HepG2 (cell line): ENCODE data around the gene MYO7A. TPM values are rescaled to one million over a fixed set of nuclear protein-coding genes. Genes with fewer than 3 reads are reported as not detected.

Source experiments
- CENPT ChIP-seq: sonication (generic); formaldehyde crosslinking; IDR thresholded peaks from 2 replicates; pipeline ENCODE4 v1.8.0; 2022; ENCODE audit warnings: low read depth, mild to moderate bottlenecking, moderate library complexity, missing genetic modification reagents
- DR1 ChIP-seq: sonication (generic); formaldehyde crosslinking; IDR thresholded peaks from 2 replicates; pipeline ENCODE4 v1.8.0; 2021; ENCODE audit warnings: mild to moderate bottlenecking, missing genetic modification reagents, inconsistent platforms
- FOXO1 ChIP-seq: sonication (generic); formaldehyde crosslinking; IDR thresholded peaks from 2 replicates; pipeline ENCODE4 v1.4.0; 2020; ENCODE audit warnings: missing genetic modification reagents
- HMG20A ChIP-seq: IDR thresholded peaks from 2 replicates; pipeline ENCODE4 v1.6.1; 2016; ENCODE audit warnings: borderline replicate concordance
- HNF1B ChIP-seq: sonication (generic); formaldehyde crosslinking; IDR thresholded peaks from 2 replicates; pipeline ENCODE4 v1.5.1; 2020; ENCODE audit warnings: mild to moderate bottlenecking, moderate library complexity, missing genetic modification reagents
- HNRNPL ChIP-seq: fragments of 200-400 bp; formaldehyde crosslinking; IDR thresholded peaks from 2 replicates; pipeline ENCODE4 v1.6.1; 2017; ENCODE audit warnings: mild to moderate bottlenecking, low read depth, low read length
- MEIS2 ChIP-seq: sonication (generic); formaldehyde crosslinking; IDR thresholded peaks from 2 replicates; pipeline ENCODE4 v1.9.0; 2021; ENCODE audit warnings: mild to moderate bottlenecking, missing genetic modification reagents
- MTF2 ChIP-seq: sonication (generic); formaldehyde crosslinking; IDR thresholded peaks from 2 replicates; pipeline ENCODE4 v1.5.0; 2020; ENCODE audit warnings: missing genetic modification reagents, borderline replicate concordance
- NFRKB ChIP-seq: fragments of 450-650 bp; IDR thresholded peaks from 2 replicates; pipeline ENCODE4 v1.6.1; 2017
- POGZ ChIP-seq: sonication (generic); formaldehyde crosslinking; IDR thresholded peaks from 2 replicates; pipeline ENCODE4 v1.4.0; 2020; ENCODE audit warnings: mild to moderate bottlenecking, missing genetic modification reagents
- RFX5 ChIP-seq: IDR thresholded peaks from 2 replicates; pipeline ENCODE4 v1.6.1; 2011; ENCODE audit warnings: low read depth, low read length, improper control_type of control experiment
- SOX13 ChIP-seq, 3 experiments: fragments of 450-650 bp in 1 of 3; sonication (generic) in 1 of 3; formaldehyde crosslinking in 1 of 3; IDR thresholded peaks in 2 of 3; conservative IDR thresholded peaks in 1 of 3; 2 replicates each; pipeline versions ENCODE4 v1.5.0 to v1.6.1; 2016 to 2020; ENCODE audit warnings: antibody characterized with exemption in 1 of 3, mild to moderate bottlenecking in 1 of 3, missing compliant biosample characterization in 1 of 3, missing genetic modification reagents in 1 of 3, moderate library complexity in 1 of 3
- ZBTB33 ChIP-seq: sonication (generic); formaldehyde crosslinking; IDR thresholded peaks from 2 replicates; pipeline ENCODE4 v1.4.0; 2020; ENCODE audit warnings: missing genetic modification reagents
- ZNF687 ChIP-seq: sonication (generic); formaldehyde crosslinking; IDR thresholded peaks from 2 replicates; pipeline ENCODE4 v1.5.1; 2020; ENCODE audit warnings: mild to moderate bottlenecking, missing genetic modification reagents, moderate library complexity
- polyA plus RNA-seq, 8 experiments: library from polyadenylated mRNA; depleted of rRNA in 3 of 8; stranded (reverse) in 7 of 8; unstranded in 1 of 8; fragments of >200 nt; fragmentation: Illumina TruSeq in 4 of 8; extraction: Trizol in 4 of 8; gene quantifications; 2 replicates each; pipeline versions ENCODE4 v1.2.1 to v1.2.3, GENCODE V29; 2011 to 2016; ENCODE audit warnings: low read depth in 4 of 8, missing spikeins in 1 of 8, mixed read lengths in 1 of 8; ENCODE audit not compliant: insufficient read depth in 1 of 8
- total RNA-seq, 5 experiments: library from RNA; depleted of rRNA; stranded (reverse); fragments of >200 nt; fragmentation: Illumina TruSeq; extraction: Trizol; gene quantifications; 2 replicates each; pipeline ENCODE4 v1.2.3, GENCODE V29; 2016; ENCODE audit warnings: low read depth in 1 of 5
- TF ChIP-seq, protein P1 (sequence below): sonication (generic); formaldehyde crosslinking; IDR thresholded peaks from 2 replicates; pipeline ENCODE4 v1.4.0; 2020; ENCODE audit warnings: mild to moderate bottlenecking, missing genetic modification reagents
- TF ChIP-seq, protein P2 (sequence below): sonication (generic); formaldehyde crosslinking; IDR thresholded peaks from 2 replicates; pipeline ENCODE4 v1.4.0; 2020; ENCODE audit warnings: mild to moderate bottlenecking, missing genetic modification reagents

The MYO7A gene
- total and polyA plus RNA-seq, 2 of the 13 experiments (the other 11 are each of a cell fraction or from before 2014, with no cell fraction given) = 7.5 to 10.0 TPM

- TF ChIP-seq SOX13 (IDR thresholded peaks at IDR 0.05) (no peak), SOX13 (CRISPR knock-in tag; conservative IDR thresholded peaks at IDR 0.05 in 1 of 2, IDR thresholded peaks at IDR 0.05 in 1 of 2) (no peak), CENPT (CRISPR knock-in tag) (no peak), POGZ (CRISPR knock-in tag) (no peak), HNRNPL (no peak), MEIS2 (no peak), DR1 (CRISPR knock-in tag) (no peak), HNF1B (CRISPR knock-in tag) (0 out of 2 replicates have a peak, but pooled peaks have one; percentile 26), FOXO1 (CRISPR knock-in tag) (peak; percentile 47), HMG20A (CRISPR knock-in tag) (no peak), ZNF687 (CRISPR knock-in tag) (peak; percentile 74), MTF2 (CRISPR knock-in tag) (no peak), RFX5 (no peak), NFRKB (no peak), ZBTB33 (no peak)
- TF ChIP-seq, protein P1, sequence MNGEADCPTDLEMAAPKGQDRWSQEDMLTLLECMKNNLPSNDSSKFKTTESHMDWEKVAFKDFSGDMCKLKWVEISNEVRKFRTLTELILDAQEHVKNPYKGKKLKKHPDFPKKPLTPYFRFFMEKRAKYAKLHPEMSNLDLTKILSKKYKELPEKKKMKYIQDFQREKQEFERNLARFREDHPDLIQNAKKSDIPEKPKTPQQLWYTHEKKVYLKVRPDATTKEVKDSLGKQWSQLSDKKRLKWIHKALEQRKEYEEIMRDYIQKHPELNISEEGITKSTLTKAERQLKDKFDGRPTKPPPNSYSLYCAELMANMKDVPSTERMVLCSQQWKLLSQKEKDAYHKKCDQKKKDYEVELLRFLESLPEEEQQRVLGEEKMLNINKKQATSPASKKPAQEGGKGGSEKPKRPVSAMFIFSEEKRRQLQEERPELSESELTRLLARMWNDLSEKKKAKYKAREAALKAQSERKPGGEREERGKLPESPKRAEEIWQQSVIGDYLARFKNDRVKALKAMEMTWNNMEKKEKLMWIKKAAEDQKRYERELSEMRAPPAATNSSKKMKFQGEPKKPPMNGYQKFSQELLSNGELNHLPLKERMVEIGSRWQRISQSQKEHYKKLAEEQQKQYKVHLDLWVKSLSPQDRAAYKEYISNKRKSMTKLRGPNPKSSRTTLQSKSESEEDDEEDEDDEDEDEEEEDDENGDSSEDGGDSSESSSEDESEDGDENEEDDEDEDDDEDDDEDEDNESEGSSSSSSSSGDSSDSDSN (CRISPR knock-in tag) = peak; percentile 43
- TF ChIP-seq, protein P2, sequence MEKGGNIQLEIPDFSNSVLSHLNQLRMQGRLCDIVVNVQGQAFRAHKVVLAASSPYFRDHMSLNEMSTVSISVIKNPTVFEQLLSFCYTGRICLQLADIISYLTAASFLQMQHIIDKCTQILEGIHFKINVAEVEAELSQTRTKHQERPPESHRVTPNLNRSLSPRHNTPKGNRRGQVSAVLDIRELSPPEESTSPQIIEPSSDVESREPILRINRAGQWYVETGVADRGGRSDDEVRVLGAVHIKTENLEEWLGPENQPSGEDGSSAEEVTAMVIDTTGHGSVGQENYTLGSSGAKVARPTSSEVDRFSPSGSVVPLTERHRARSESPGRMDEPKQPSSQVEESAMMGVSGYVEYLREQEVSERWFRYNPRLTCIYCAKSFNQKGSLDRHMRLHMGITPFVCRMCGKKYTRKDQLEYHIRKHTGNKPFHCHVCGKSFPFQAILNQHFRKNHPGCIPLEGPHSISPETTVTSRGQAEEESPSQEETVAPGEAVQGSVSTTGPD (CRISPR knock-in tag) = no peak
Observed at GRCh38 chr11:77086521-77087472, 41.2 kb upstream of the MYO7A start (continued).
